HUES48 (cell line): Measurements from ENCODE around the gene DGKB.

Source experiments
- H3K27ac ChIP-seq: one replicate; pipeline ENCODE4 v1.7.0; 2013; ENCODE audit warnings: low read depth, low read length, inconsistent platforms
- H3K27me3 ChIP-seq: 2 replicates; pipeline ENCODE4 v1.6.1; 2013; ENCODE audit warnings: mild to moderate bottlenecking, low read length; ENCODE audit not compliant: control insufficient read depth, insufficient read depth
- H3K36me3 ChIP-seq: 2 replicates; pipeline ENCODE4 v1.6.1; 2013; ENCODE audit warnings: low read length; ENCODE audit not compliant: control insufficient read depth, insufficient read depth
- H3K4me1 ChIP-seq: 2 replicates; pipeline ENCODE4 v1.6.1; 2013; ENCODE audit warnings: mild to moderate bottlenecking, low read length; ENCODE audit not compliant: control insufficient read depth, insufficient read depth
- H3K4me3 ChIP-seq: 2 replicates; pipeline ENCODE4 v1.5.1; 2013; ENCODE audit warnings: mild to moderate bottlenecking, low read depth, low read length
- H3K9ac ChIP-seq: 2 replicates; pipeline ENCODE4 v1.6.1; 2013; ENCODE audit warnings: mild to moderate bottlenecking, low read depth, low read length, moderate library complexity
- H3K9me3 ChIP-seq: 2 replicates; pipeline ENCODE4 v1.6.1; 2013; ENCODE audit warnings: low read length; ENCODE audit not compliant: control insufficient read depth, insufficient read depth

DGKB gene

DNA sequence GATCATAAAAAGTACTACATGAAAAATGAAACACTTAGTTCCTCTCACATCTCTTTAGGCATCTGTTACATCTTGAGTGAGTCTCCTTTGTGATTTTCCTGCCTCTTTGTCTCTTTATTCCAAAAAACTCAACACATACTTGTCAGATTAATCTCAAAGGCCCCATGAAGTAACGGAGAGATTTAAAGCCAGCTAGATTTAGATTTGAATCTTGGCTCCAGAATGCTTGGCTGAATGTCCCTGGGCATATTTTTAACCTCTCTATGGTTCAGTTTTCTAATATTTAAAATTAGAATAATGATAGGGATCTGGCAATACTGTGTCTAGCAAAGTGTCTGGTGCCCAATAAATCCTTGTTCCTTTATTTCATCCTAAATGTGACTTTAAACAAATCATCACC lies 140.0 kb downstream of the DGKB start:
- Histone ChIP-seq H3K4me3 (no peak overlapping the region), H3K36me3 (no peaks in the 10 kb centered on the region), H3K4me1 (peaks cover 7% of the 10 kb centered on the region; the same call in 1 of the 2 replicates), H3K9me3 (no peaks in the 10 kb centered on the region), H3K9ac (no peak overlapping the region), H3K27ac (no peak overlapping the region), H3K27me3 (no peaks in the 10 kb centered on the region)

DNA sequence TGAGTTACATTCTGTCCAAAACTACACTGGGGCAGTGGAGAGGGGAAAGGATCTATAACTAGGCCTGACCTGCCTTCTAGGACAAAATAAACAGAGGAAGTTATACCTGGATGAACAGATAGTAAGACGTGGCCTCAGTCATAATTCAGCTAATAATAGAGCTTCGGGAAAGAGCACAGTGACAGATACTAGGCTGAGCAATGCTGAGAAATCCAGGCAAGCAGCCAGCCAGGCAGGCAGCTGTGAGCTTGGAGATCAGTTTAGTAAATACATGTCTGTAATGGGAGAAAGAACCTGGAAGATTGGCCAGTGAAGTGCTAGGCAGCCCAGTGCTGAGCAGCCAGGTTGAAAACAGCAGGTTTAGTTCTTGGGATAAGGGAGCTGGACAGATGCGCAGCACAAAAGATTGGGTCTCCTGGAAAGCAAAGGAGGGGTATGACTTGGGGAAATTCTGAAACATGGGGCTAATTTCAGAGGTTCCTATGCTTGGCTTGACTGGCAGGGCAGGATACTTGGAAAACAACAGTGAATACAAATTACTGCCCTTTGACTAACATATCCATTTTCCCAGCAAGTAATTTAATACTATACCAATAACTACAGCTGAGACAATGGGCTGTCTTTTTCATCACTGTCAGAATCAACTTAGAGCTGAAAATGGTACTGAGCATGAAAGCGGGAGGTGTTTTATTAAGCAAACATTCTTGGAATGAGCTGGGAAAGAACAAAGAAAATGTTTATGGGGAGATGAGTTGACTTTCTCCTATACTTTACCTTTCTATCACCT lies 140.8 kb downstream of the DGKB start:
- Histone ChIP-seq H3K27ac (no peak overlapping the region), H3K9me3 (no peaks in the 10 kb centered on the region), H3K4me1 (peaks cover 7% of the 10 kb centered on the region; the same call in 1 of the 2 replicates), H3K36me3 (no peaks in the 10 kb centered on the region), H3K9ac (no peak overlapping the region), H3K4me3 (no peak overlapping the region), H3K27me3 (no peaks in the 10 kb centered on the region)

- no peaks in the 10 kb centered on the region for H3K36me3 ChIP-seq
- H3K9me3 ChIP-seq: no peaks in the 10 kb centered on the region
- H3K4me1 ChIP-seq: peaks cover 7% of the 10 kb centered on the region; the same call in 1 of the 2 replicates
- H3K4me3 ChIP-seq: no peak overlapping the region
- H3K9ac ChIP-seq: no peak overlapping the region
- no peak overlapping the region for H3K27ac ChIP-seq
- H3K27me3 ChIP-seq: no peaks in the 10 kb centered on the region
Observed at GRCh38 chr7:14760730-14761478, 141.6 kb downstream of the DGKB start.

DNA sequence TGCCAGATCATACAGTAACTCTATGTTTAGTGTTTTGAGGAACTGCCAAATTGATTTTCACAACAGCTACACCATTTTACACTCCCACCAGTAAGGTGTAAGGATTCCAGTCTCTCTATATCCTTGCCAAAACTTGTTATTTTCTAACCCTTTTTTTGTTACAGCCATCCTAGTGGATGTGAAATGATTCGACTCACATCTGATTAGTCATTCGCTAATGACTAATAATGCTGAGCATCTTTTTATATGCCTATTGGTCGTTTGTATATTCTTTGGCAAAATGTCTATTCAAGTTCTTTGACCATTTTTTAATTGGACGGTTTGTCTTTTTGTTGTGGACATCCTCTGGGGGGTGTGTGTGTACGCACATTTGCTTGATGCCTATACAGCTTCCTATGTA lies 142.8 kb downstream of the DGKB start:
- Histone ChIP-seq H3K9me3 (no peaks in the 10 kb centered on the region), H3K9ac (no peak overlapping the region), H3K27me3 (no peaks in the 10 kb centered on the region), H3K27ac (no peak overlapping the region), H3K4me3 (no peak overlapping the region), H3K4me1 (peaks cover 7% of the 10 kb centered on the region; the same call in 1 of the 2 replicates), H3K36me3 (no peaks in the 10 kb centered on the region)

- Histone ChIP-seq H3K9me3 (no peaks in the 10 kb centered on the region), H3K4me3 (no peak overlapping the region), H3K36me3 (no peaks in the 10 kb centered on the region), H3K27me3 (no peaks in the 10 kb centered on the region), H3K27ac (no peak overlapping the region), H3K9ac (no peak overlapping the region), H3K4me1 (peaks cover 5% of the 10 kb centered on the region; the same call in 1 of the 2 replicates)
Observed at GRCh38 chr7:14754631-14755030, 147.9 kb downstream of the DGKB start.

GRCh38 chr7:14752301-14752700 lies 150.2 kb downstream of the DGKB start:
- Histone ChIP-seq H3K9me3 (no peaks in the 10 kb centered on the region), H3K4me3 (no peak overlapping the region), H3K36me3 (no peaks in the 10 kb centered on the region), H3K27ac (no peak overlapping the region), H3K27me3 (no peaks in the 10 kb centered on the region), H3K4me1 (peaks cover 5% of the 10 kb centered on the region; the same call in 1 of the 2 replicates), H3K9ac (no peak overlapping the region)

GRCh38 chr7:14751461-14751860 lies 151.1 kb downstream of the DGKB start:
- H3K9ac ChIP-seq: no peak overlapping the region
- H3K27me3 ChIP-seq: no peaks in the 10 kb centered on the region
- H3K4me1 ChIP-seq: peaks cover 5% of the 10 kb centered on the region; the same call in 1 of the 2 replicates
- H3K4me3 ChIP-seq: no peak overlapping the region
- H3K36me3 ChIP-seq: no peaks in the 10 kb centered on the region
- H3K27ac ChIP-seq: no peak overlapping the region
- H3K9me3 ChIP-seq: no peaks in the 10 kb centered on the region

DNA sequence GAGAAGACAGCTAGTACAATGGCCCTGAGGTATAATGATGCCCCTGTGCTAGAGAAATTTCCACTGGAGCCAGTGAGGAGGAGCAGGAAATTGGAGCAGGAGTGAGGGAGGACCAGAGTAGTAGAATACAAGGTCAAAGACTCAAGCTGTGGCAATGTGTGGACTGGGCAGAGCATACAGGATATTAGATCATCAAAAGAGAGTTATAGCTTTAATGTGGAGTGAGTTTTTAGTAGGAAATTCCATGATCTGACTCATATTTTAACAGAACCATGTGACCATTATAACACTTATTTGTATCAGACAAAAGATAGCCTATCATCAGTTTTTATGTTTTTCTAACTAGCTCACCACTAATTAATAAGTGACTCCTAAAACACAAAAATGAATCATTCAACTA lies 154.1 kb downstream of the DGKB start:
- Histone ChIP-seq H3K4me1 (no peaks in the 10 kb centered on the region), H3K27me3 (no peaks in the 10 kb centered on the region), H3K9ac (no peak overlapping the region)

GRCh38 chr7:14747701-14748100 lies 154.8 kb downstream of the DGKB start:
- Histone ChIP-seq H3K27me3 (no peaks in the 10 kb centered on the region), H3K9me3 (peaks cover 32% of the 10 kb centered on the region), H3K36me3 (no peaks in the 10 kb centered on the region), H3K9ac (no peak overlapping the region), H3K4me1 (no peaks in the 10 kb centered on the region), H3K4me3 (no peak overlapping the region), H3K27ac (no peak overlapping the region)

More for the DNA sequence above, 154.1 kb downstream of the DGKB start:
- Histone ChIP-seq H3K36me3 (no peaks in the 10 kb centered on the region), H3K4me3 (no peak overlapping the region), H3K27ac (no peak overlapping the region), H3K9me3 (peaks cover 24% of the 10 kb centered on the region)

DNA sequence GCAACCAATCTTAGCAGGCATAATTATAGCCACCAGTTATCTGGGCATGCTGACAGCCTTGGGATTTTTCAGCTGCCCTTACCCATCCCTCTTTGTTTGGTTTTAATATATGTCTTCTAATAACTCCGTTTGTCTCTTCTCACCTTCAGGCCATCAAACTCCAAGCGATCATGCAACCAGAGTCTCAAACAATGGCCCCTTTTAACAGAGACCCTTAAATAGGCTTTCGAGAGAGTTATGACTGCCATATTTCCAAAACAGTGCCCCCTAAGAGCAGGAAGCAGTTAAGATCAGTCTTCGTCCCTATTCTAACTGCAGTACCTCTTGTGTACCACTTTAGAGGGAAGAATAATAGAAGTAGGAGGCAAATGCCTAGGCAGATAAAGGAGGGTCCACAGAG lies 157.5 kb downstream of the DGKB start:
- Histone ChIP-seq H3K27me3 (no peaks in the 10 kb centered on the region), H3K36me3 (no peaks in the 10 kb centered on the region), H3K4me3 (no peak overlapping the region), H3K9ac (no peak overlapping the region), H3K4me1 (no peaks in the 10 kb centered on the region), H3K27ac (no peak overlapping the region), H3K9me3 (peaks cover 58% of the 10 kb centered on the region)

DNA sequence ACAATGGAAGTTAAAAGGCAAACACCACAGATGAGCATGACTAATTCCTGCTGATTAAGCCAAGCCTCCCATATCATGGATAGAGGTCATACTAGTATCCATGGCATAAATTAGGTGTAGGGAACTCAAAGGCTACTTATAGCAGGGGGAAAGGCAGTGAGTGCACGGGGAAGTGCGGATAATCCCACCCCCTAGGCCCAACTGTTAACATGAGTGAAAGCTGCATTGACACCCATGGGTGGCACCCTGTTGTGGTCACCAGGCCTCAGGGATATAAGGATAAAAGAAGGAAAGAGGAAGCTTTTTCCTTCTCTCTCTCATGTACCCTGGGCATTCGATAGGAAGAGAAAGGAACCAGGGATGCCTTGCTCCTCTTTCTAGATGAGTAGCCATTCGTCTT lies 161.9 kb downstream of the DGKB start:
- H3K36me3 ChIP-seq: no peaks in the 10 kb centered on the region
- H3K27me3 ChIP-seq: no peaks in the 10 kb centered on the region

More for the DNA sequence above, 161.9 kb downstream of the DGKB start:
- H3K9ac ChIP-seq: no peak overlapping the region
- H3K4me1 ChIP-seq: 0 out of 2 replicates have a peak, but pooled peaks cover 4% of the 10 kb centered on the region
- H3K9me3 ChIP-seq: peaks cover 58% of the 10 kb centered on the region
- H3K4me3 ChIP-seq: no peak overlapping the region
- H3K27ac ChIP-seq: no peak overlapping the region
